Endometrial microvascular endothelial cells (primary cell): ENCODE measurements around the gene PRRT3. TPM values are rescaled to one million over a fixed set of nuclear protein-coding genes. Genes with fewer than 3 reads are reported as not detected.

ENCODE experiments used
- in situ Hi-C: cut with HindIII; loops from 2 replicates; pipeline ENCODE4 v1.10.0; 2017; ENCODE audit warnings: low sequenced_read_pairs, low pct_unique_long_range_greater_than_20kb; ENCODE audit errors: inconsistent ontology term
- total RNA-seq: library from RNA; depleted of rRNA; stranded (reverse); fragments of >200 nt; gene quantifications from one replicate; pipeline ENCODE4 v1.2.3, GENCODE V29; 2015; ENCODE audit errors: inconsistent ontology term

The PRRT3 gene
- 0.93 TPM for total RNA-seq

GRCh38 chr3:9951962-9952805, at the start of gene PRRT3:
TSS of gene PRRT3 (minus strand) at chr3:9952408. CDS start at chr3:9950115, 2,293 bp downstream.
- in situ Hi-C loops, result no loop called here

- in situ Hi-C loops, result no loop called here
These were observed 48.5 kb upstream of the PRRT3 start for GRCh38 chr3:10000686-10001085.

GRCh38 chr3:9994086-9994844, 42.1 kb upstream of the PRRT3 start:
- in situ Hi-C loops, result no loop called here

- in situ Hi-C loops, result no loop called here
These were observed 34.1 kb upstream of the PRRT3 start for GRCh38 chr3:9986230-9986725.

- in situ Hi-C loops, result no loop called here
These were observed 28.0 kb upstream of the PRRT3 start for GRCh38 chr3:9980251-9980650.

- in situ Hi-C loops, result no loop called here
These were observed 26.6 kb upstream of the PRRT3 start for GRCh38 chr3:9978710-9979305.

GRCh38 chr3:9976721-9977709, 24.8 kb upstream of the PRRT3 start:
- in situ Hi-C loops, result no loop called here

- in situ Hi-C loops, result no loop called here
These were observed 17.9 kb upstream of the PRRT3 start for GRCh38 chr3:9970020-9970652.

GRCh38 chr3:9969632-9970019, 17.4 kb upstream of the PRRT3 start:
- in situ Hi-C loops, result no loop called here

GRCh38 chr3:9966841-9967240, 14.6 kb upstream of the PRRT3 start:
- in situ Hi-C loops, result no loop called here

GRCh38 chr3:9965200-9965875, 13.1 kb upstream of the PRRT3 start:
- in situ Hi-C loops, result no loop called here

- in situ Hi-C loops, result no loop called here
These were observed 5.0 kb upstream of the PRRT3 start for GRCh38 chr3:9957214-9957613.

- in situ Hi-C loops, result no loop called here
These were observed 3.6 kb upstream of the PRRT3 start for GRCh38 chr3:9955611-9956352.

- in situ Hi-C loops, result no loop called here
These were observed 2.9 kb upstream of the PRRT3 start for GRCh38 chr3:9955067-9955502.

GRCh38 chr3:9951598-9951961, 628 bp downstream of the PRRT3 start:
- in situ Hi-C loops, result no loop called here

- in situ Hi-C loops, result no loop called here
These were observed 1.1 kb downstream of the PRRT3 start for GRCh38 chr3:9951126-9951525.

GRCh38 chr3:9949626-9950025, 2.6 kb downstream of the PRRT3 start:
- in situ Hi-C loops, result no loop called here
